ENCODE results near the gene IPO11.

The IPO11 gene

DNA sequence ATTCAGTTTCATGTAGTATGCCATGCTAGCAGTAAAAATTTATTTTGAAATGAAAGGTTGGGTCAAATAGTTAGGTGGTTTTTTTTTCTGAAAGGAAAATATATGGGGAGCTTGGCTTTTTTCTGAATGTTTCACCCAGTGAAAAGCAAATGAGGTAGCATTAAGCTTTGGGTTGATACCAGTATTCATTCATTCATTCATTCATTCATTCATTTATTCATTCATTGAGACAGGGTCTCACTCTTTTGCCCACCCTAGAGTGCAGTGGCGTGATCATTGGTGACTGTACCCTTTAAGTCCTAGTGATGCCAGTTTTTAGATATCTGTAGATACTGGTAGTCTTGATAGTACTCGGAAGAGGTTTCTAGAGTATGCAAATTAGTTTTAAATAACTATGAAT, 123.7 kb downstream of the IPO11 start:
- TF ChIP-seq, protein P1, sequence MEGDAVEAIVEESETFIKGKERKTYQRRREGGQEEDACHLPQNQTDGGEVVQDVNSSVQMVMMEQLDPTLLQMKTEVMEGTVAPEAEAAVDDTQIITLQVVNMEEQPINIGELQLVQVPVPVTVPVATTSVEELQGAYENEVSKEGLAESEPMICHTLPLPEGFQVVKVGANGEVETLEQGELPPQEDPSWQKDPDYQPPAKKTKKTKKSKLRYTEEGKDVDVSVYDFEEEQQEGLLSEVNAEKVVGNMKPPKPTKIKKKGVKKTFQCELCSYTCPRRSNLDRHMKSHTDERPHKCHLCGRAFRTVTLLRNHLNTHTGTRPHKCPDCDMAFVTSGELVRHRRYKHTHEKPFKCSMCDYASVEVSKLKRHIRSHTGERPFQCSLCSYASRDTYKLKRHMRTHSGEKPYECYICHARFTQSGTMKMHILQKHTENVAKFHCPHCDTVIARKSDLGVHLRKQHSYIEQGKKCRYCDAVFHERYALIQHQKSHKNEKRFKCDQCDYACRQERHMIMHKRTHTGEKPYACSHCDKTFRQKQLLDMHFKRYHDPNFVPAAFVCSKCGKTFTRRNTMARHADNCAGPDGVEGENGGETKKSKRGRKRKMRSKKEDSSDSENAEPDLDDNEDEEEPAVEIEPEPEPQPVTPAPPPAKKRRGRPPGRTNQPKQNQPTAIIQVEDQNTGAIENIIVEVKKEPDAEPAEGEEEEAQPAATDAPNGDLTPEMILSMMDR (IDR thresholded peaks at IDR 0.05) = no peak

DNA sequence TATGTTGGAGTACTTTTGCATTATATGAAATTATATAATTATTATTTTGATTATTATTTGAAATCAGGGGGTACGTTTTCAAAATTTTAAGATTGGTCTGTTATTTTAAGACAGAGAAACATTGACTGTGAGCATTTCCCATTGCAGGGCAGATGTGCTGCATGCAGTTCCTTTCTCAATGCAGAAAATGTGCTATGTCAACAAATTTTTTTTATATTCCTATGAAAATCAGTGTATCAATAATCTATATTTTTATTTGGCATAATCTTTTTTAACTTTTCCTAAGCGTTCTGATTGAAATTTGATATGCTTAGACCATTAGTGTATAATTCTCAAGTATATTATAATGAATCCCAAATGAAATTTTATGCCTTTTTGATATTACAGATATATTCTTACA, 124.2 kb downstream of the IPO11 start:
- TF ChIP-seq, protein P1 (IDR thresholded peaks at IDR 0.05) = no peak
- no peak for DNase-seq (ENCODE audit: low spot score)
- Histone ChIP-seq H3K4me3 (no peak overlapping the region), H3K27ac (no peak overlapping the region)

More for the DNA sequence above, 123.7 kb downstream of the IPO11 start:
- no peak overlapping the region for H3K4me3 ChIP-seq
- DNase-seq (ENCODE audit: low spot score) = no peak
- H3K27ac ChIP-seq = no peak overlapping the region

DNA sequence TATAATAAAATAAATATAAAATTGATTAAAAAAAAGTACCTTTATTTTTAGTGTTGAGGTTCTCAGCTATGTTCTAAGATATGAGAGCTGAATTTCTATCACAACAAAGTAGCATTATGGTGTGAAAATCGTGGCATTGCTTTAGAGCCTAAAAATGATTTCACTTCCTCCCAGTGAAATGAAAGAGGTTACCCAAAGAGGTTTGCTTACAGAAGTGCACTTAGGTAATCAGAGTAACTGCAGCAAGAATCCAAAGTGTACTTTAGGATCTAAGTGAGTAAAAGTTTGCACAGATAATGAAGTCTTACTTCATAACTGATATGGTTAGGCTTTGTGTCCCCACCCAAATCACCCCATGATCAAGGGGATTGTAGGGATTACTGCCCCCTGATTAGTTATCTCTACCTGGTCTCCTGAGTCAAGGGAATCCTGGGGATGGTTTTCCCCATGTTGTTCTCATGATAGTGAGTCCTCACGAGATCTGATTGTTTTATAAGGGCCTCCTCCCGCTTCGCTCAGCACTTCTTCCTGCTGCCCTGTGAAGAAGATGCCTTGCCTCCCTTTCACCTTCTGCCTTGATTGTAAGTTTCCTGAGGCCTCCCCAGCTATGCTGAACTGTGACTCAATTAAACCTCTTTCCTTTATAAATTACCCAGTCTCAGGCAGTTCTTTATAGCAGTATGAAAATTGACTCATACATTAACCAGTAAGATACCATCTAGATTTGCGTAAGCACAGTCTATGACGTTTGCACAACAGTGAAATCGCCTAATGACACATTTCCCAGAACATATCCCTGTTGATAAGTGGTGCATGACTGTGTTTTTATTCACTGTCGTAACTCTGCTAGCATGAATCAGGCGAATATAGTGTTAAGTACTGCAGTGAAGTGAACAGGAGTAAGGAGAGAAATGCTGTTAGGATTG, 125.7 kb downstream of the IPO11 start:
- Histone ChIP-seq H3K4me3 (no peak overlapping the region), H3K27ac (no peak overlapping the region)
- no peak for DNase-seq (ENCODE audit: low spot score)
- TF ChIP-seq, protein P1 (IDR thresholded peaks at IDR 0.05) = no peak

DNA sequence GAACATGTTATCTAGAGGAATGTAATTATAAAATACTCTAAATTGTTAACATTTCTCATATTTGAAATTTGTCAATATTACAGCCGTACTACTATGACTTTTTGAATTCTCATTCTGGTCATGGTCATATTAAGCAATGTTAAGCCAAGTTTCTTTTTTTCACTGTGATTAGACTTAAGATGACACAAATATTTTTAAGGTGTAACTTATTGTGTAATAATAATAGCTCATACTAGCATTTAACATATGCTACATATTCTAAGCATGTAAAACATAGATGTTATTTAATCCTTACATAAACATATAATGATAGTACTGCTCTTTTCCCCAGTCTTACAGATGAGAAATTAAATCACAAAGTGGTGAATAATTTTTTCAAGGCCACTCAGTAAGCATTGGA, 130.2 kb downstream of the IPO11 start:
- TF ChIP-seq, protein P1 (IDR thresholded peaks at IDR 0.05) = no peak
- Histone ChIP-seq H3K27ac (no peak overlapping the region), H3K4me3 (no peak overlapping the region)
- DNase-seq (ENCODE audit: low spot score) = no peak

DNA sequence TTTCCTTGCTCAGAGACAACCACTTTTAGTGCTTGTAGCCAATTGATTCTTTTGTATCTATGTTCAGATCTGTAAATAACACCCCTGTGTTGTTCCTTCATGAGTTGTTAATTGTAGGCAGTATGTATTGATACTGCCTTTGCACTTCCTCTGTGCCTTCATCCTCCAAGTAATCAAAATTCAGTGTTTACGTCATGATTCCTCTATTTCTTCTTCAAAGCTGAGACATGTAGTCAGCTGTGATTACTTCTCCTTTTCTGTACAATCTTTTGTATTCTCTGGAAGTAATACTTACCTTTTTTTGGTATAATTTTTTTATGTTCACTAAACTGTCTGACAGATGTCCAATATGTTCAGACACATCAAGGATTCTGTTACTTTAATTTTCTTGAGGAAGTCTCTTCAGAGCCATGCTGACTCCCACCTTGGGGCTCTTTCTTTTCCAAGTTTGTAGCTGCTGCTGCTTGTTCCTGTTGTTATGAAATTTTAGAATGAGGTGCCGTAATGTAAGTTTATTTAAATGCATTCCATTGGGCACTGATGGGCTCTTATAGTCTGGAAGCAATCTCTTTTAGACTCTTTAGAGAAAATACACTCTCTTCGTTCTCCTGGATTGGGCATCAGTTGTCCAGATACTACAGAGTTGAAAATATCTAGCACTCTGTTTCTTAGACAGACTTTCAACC, 135.5 kb downstream of the IPO11 start:
- no peak overlapping the region for H3K4me3 ChIP-seq
- TF ChIP-seq, protein P1 (IDR thresholded peaks at IDR 0.05) = no peak
- H3K27ac ChIP-seq = no peak overlapping the region
- no peak for DNase-seq (ENCODE audit: low spot score)

DNA sequence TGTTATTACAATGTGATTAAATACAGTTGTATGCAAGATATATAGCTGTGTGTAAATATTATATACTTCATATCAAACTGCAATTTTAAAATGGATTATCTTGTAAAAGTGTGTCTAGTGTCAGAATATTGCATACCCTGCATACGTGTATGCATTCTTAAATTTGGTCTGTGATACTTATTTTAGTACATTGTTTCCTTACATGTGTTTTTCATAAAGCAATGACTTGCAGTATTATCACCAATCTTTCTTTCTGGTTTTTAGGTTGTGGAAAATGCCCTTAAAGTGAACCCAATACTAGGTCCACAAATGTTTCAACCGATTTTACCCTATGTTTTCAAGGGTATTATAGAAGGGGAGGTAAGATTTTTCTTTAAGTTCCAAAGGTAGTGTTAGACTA, 137.5 kb downstream of the IPO11 start:
- no peak overlapping the region for H3K4me3 ChIP-seq
- DNase-seq (ENCODE audit: low spot score) = no peak
- TF ChIP-seq, protein P1 (IDR thresholded peaks at IDR 0.05) = no peak
- H3K27ac ChIP-seq = no peak overlapping the region

Measured in coronary artery (tissue), 2 donors.